RWPE1 (cell line): ENCODE results near the gene EVI5.
"Not testable (repeated sequence)": the region's sequence is repeated elsewhere in the genome, so short reads cannot be mapped to it uniquely, and the experiment has no call there.

Experiments
- CTCF ChIA-PET: fragments of 350-600 bp; sonication (Branson Sonifier 250); formaldehyde crosslinking; extraction: SDS; loops from one replicate; lab custom pipeline; 2021; lab: Yijun Ruan, JAX
- POLR2A ChIA-PET: fragments of 400-600 bp; formaldehyde crosslinking; extraction: SDS; loops from one replicate; lab custom pipeline; 2020; ENCODE audit warnings: antibody characterized with exemption; ENCODE audit not compliant: low non-redundant PET; lab: Yijun Ruan, JAX
- DNase-seq: peaks from one replicate; pipeline ENCODE4 v3.0.0; 2012; ENCODE audit warnings: low spot score
- H3K27ac ChIP-seq: fragments of 450-650 bp; 2 replicates; pipeline ENCODE4 v1.5.1; 2017
- CTCF ChIP-seq: fragments of 450-650 bp; conservative IDR thresholded peaks from 2 replicates; pipeline ENCODE4 v1.5.1; 2017; ENCODE audit warnings: low read depth, mild to moderate bottlenecking

Gene EVI5

GRCh38 chr1:92527670-92528069 is 257.2 kb downstream of the EVI5 start:
- ChIA-PET CTCF (no interaction called here), POLR2A (no interaction called here)
- no peak for TF ChIP-seq CTCF
- H3K27ac ChIP-seq: no peak overlapping the region
- no peak for DNase-seq

- CTCF ChIA-PET: interaction anchor here (0.7 kb wide), 1 partner anchor 29 kb away, joined by 5 read pairs; no protein-coding TSS in a partner anchor
- H3K27ac ChIP-seq, DNase-seq, POLR2A ChIA-PET: not testable (repeated sequence)
Observed at GRCh38 chr1:92524944-92525590, 259.8 kb downstream of the EVI5 start.

GRCh38 chr1:92519043-92519442 is 265.9 kb downstream of the EVI5 start:
- TF ChIP-seq CTCF: no peak
- no peak overlapping the region for H3K27ac ChIP-seq
- CTCF ChIA-PET: no interaction called here
- no peak for DNase-seq
- POLR2A ChIA-PET: no interaction called here

- CTCF ChIA-PET: interaction anchor here (1.2 kb wide), 1 partner anchor 31 kb away, joined by 3 read pairs; no protein-coding TSS in a partner anchor
- no peak for DNase-seq
- POLR2A ChIA-PET: no interaction called here
- H3K27ac ChIP-seq: no peak overlapping the region
- TF ChIP-seq CTCF: no peak
Observed at GRCh38 chr1:92516574-92516973, 268.3 kb downstream of the EVI5 start.

- no peak for DNase-seq
- no peak for TF ChIP-seq CTCF
- POLR2A ChIA-PET: no interaction called here
- no peak overlapping the region for H3K27ac ChIP-seq
- CTCF ChIA-PET: interaction anchor here (1.2 kb wide), 1 partner anchor 31 kb away, joined by 3 read pairs; no protein-coding TSS in a partner anchor
Observed at GRCh38 chr1:92515796-92516201, 269.1 kb downstream of the EVI5 start.

GRCh38 chr1:92511541-92511940 is 273.4 kb downstream of the EVI5 start:
- ChIA-PET POLR2A (no interaction called here), CTCF (no interaction called here)
- no peak overlapping the region for H3K27ac ChIP-seq
- DNase-seq: no peak
- TF ChIP-seq CTCF: no peak

- CTCF ChIA-PET: no interaction called here
Observed at GRCh38 chr1:92509619-92510018, 275.3 kb downstream of the EVI5 start.

More at GRCh38 chr1:92509619-92510018, 275.3 kb downstream of the EVI5 start:
- POLR2A ChIA-PET: no interaction called here
- H3K27ac ChIP-seq: no peak overlapping the region
- no peak for DNase-seq
- TF ChIP-seq CTCF: no peak
